ENCODE data around the gene TMA7.
"Not testable (repeated sequence)": the region's sequence is repeated elsewhere in the genome, so short reads cannot be mapped to it uniquely, and the experiment has no call there.

TMA7 gene

DNA sequence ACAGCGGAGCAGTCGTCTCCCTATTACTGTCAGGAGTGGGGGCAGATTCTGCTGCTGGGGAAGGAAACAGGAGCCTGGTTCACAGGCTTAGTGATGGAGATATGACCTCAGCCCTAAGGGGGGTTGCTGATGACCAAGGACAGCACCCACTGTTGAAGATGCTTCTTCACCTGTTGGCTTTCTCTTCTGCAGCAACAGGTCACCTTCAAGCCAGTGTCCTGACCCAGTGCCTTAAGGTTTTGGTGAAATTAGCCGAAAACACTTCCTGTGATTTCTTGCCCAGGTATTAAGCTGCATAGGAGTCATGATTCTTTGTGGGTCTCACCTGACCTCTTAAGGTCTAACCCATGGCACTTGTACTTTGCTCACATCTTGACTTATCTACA lies 20.5 kb downstream of the TMA7 start:
- DNase-seq (ENCODE audit: extremely low read depth, low read depth): no peak
- TF ChIP-seq, protein P1, sequence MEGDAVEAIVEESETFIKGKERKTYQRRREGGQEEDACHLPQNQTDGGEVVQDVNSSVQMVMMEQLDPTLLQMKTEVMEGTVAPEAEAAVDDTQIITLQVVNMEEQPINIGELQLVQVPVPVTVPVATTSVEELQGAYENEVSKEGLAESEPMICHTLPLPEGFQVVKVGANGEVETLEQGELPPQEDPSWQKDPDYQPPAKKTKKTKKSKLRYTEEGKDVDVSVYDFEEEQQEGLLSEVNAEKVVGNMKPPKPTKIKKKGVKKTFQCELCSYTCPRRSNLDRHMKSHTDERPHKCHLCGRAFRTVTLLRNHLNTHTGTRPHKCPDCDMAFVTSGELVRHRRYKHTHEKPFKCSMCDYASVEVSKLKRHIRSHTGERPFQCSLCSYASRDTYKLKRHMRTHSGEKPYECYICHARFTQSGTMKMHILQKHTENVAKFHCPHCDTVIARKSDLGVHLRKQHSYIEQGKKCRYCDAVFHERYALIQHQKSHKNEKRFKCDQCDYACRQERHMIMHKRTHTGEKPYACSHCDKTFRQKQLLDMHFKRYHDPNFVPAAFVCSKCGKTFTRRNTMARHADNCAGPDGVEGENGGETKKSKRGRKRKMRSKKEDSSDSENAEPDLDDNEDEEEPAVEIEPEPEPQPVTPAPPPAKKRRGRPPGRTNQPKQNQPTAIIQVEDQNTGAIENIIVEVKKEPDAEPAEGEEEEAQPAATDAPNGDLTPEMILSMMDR (IDR thresholded peaks at IDR 0.05; ENCODE audit: low read depth, low read length): no peak

DNA sequence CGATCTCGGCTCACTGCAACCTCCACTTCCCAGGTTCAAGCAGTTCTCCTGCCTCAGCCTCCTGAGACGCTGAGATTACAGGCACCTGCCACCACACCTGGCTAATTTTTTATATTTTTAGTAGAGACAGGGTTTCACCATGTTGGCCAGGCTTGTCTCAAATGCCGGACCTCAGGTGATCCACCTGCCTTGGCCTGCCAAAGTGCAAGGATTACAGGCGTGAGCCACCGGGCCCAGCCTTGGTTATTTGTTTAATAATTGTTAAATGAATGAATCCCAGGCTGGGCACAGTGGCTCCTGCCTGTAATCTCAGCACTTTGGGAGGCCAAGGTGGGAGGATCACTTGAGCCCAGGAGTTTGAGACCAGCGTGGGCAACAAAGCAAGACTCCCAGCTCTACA lies 21.7 kb downstream of the TMA7 start:
- DNase-seq (ENCODE audit: extremely low read depth, low read depth): not testable (repeated sequence)

DNA sequence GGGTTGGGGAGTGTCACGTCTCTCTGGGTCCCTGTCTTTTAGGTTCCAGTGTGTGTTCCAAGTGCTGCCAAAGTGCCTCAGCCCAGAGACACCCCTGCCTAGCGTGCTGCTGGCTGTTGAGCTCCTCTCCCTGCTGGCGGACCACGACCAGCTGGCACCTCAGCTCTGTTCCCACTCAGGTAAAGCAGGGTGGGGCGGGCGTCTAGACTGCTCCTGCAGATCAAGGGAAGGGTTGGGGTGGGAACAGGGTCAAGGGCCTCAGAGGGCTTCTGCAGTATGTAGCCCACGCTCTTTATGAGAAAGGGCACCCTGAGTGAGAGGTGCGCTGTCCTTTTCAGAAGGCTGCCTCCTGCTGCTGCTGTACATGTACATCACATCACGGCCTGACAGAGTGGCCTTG lies 23.6 kb downstream of the TMA7 start:
- no peak for DNase-seq (ENCODE audit: extremely low read depth, low read depth)

DNA sequence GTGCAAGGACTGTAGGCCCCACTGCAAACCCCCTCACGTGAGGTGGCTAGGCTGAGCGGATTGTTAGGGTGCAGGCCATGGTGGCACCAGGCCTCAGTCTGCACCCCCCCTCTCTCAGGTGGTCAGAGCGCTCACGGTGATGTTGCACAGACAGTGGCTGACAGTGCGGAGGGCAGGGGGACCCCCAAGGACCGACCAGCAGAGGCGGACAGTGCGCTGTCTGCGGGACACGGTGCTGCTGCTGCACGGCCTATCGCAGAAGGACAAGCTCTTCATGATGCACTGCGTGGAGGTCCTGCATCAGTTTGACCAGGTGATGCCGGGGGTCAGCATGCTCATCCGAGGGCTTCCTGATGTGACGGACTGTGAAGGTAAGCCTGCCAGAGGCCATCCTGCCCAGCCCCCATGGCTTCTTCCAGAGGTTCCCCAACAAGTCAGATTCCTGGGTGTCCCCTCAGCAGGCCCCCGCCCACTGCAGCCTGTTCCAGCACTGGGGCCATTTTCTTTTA lies 24.7 kb downstream of the TMA7 start:
- DNase-seq (ENCODE audit: extremely low read depth, low read depth): no peak
- TF ChIP-seq, protein P1 (IDR thresholded peaks at IDR 0.05; ENCODE audit: low read depth, low read length): no peak

More for the DNA sequence above, 23.6 kb downstream of the TMA7 start:
- TF ChIP-seq, protein P1 (IDR thresholded peaks at IDR 0.05; ENCODE audit: low read depth, low read length): no peak

DNA sequence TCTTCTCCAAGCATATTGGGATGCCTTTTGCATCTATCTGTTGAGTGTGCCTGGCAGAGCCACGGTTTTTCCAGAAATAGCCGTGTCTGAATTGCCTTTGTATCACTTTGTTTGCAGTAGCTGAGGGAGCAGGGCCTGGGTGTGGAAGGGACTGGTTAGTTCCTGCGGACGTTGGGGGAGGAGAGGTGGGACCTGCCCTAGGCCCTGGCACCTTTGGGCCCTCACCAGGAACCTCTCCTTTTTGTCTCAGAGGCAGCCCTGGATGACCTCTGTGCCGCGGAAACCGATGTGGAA lies 25.1 kb downstream of the TMA7 start:
- no peak for DNase-seq (ENCODE audit: extremely low read depth, low read depth)
- TF ChIP-seq, protein P1 (IDR thresholded peaks at IDR 0.05; ENCODE audit: low read depth, low read length): no peak

DNA sequence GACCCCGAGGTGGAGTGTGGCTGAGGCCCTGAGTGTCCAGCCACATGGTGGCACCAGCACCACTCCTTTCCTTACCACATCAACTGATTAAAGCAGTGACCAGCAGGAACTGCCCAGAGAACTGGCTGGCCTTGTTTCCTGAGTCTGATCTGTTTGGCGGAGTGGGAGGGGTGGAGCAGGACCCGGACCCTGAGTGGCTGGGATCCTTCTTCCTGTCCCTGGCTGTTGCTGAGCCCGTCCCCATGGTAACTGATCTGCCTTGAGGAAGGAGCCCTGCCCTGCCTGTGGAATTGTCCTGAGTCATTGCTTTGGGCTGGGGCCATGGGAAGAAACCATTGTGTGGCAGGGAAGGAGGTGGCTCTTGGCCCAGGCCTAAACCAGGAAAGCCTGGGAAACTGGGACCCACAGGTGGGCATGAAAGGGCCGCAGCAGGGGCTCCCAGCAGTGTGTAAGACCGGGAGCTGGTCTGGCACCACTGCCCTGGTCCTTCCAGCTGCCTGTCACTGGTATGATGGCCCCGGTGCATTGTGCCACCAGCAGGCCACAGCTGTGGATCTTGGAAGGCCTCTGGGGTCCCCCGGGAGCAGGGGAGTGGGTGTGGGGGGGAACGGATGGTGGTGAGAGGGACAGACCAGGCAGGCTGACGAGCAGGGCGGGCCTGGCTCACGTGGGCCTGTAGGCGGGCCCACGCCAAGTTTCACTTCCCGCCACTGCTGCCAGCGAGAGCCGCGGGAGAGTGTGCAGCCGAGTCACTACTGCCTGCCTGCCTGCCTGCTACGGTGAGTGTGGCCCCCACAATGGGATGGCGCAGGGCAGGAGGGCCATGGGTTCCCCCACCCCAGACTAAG lies 25.7 kb downstream of the TMA7 start:
- TF ChIP-seq, protein P1 (IDR thresholded peaks at IDR 0.05; ENCODE audit: low read depth, low read length): peak; percentile 82
- DNase-seq (ENCODE audit: extremely low read depth, low read depth): peak; percentile 100

DNA sequence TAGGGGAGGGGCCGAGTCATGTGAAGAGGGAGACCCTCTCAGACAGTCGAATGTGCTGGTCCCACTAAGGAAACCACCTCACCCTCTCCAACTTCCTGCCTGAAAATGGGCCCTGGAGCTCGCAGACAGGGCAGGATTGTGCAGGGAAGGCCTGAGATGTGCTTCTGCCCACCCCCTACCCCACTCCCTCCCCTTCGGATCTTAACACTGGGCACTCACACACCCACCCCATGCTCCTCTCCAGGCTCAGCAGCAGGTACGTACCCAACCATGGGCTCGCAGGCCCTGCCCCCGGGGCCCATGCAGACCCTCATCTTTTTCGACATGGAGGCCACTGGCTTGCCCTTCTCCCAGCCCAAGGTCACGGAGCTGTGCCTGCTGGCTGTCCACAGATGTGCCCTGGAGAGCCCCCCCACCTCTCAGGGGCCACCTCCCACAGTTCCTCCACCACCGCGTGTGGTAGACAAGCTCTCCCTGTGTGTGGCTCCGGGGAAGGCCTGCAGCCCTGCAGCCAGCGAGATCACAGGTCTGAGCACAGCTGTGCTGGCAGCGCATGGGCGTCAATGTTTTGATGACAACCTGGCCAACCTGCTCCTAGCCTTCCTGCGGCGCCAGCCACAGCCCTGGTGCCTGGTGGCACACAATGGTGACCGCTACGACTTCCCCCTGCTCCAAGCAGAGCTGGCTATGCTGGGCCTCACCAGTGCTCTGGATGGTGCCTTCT lies 26.5 kb downstream of the TMA7 start:
- TF ChIP-seq, protein P1 (IDR thresholded peaks at IDR 0.05; ENCODE audit: low read depth, low read length): no peak

More for the DNA sequence above, 26.5 kb downstream of the TMA7 start:
- no peak for DNase-seq (ENCODE audit: extremely low read depth, low read depth)

Data from AG09319 (cell line).